Adrenal gland (tissue), 5 donors: Measurements from ENCODE around the gene HOXC13.

ENCODE experiments used
- CTCF ChIP-seq, 6 experiments: fragments of 450-650 bp in 4 of 6; fragments of 200-600 bp in 2 of 6; sonication (generic) in 1 of 6; IDR thresholded peaks; 1 replicate in 5 of 6; 2 replicates in 1 of 6; pipeline versions ENCODE4 v1.5.1 to v1.8.0; 2016 to 2021; ENCODE audit warnings: antibody characterized with exemption in 6 of 6, mild to moderate bottlenecking in 2 of 6, moderate library complexity in 1 of 6
- POLR2A ChIP-seq, 2 donors: fragments of 450-650 bp; IDR thresholded peaks; one replicate each; pipeline ENCODE4 v1.6.1; 2017; ENCODE audit warnings: antibody characterized with exemption in 2 of 2, mild to moderate bottlenecking in 2 of 2, moderate library complexity in 1 of 2
- donor health status: DM: no; HTN: no; CAD: no.

- TF ChIP-seq POLR2A (IDR thresholded peaks at IDR 0.05) (no peak), CTCF (IDR thresholded peaks at IDR 0.05) (no peak)
These were observed 3.9 kb downstream of the HOXC13 start for GRCh38 chr12:53942467-53942997.
